Muscle layer of duodenum (tissue), 2 donors: ENCODE results near the gene HOXA4.
A peak's percentile ranks its signal among the peaks of the same experiment; 100 is the strongest.

ENCODE experiments used
- H3K27ac ChIP-seq: one replicate; pipeline ENCODE4 v1.7.0; 2013; ENCODE audit warnings: mild to moderate bottlenecking, low read length
- H3K27me3 ChIP-seq: one replicate; pipeline ENCODE4 v1.7.0; 2013; ENCODE audit warnings: low read depth, mild to moderate bottlenecking, control low read depth, low read length
- H3K36me3 ChIP-seq, 2 donors: one replicate each; pipeline ENCODE4 v1.7.0; 2013; ENCODE audit warnings: low read length in 2 of 2, control low read depth in 1 of 2, mild to moderate bottlenecking in 1 of 2; ENCODE audit not compliant: insufficient read depth in 2 of 2, control insufficient read depth in 1 of 2
- H3K4me1 ChIP-seq, 2 donors: one replicate each; pipeline ENCODE4 v1.7.0; 2013; ENCODE audit warnings: low read length in 2 of 2, mild to moderate bottlenecking in 2 of 2, control low read depth in 1 of 2, moderate library complexity in 1 of 2; ENCODE audit not compliant: insufficient read depth in 2 of 2, control insufficient read depth in 1 of 2
- H3K4me3 ChIP-seq, 2 donors: one replicate each; pipeline ENCODE4 v1.7.0; 2013; ENCODE audit warnings: low read length in 2 of 2, low read depth in 1 of 2, mild to moderate bottlenecking in 1 of 2
- H3K9me3 ChIP-seq, 2 donors: one replicate each; pipeline ENCODE4 v1.7.0; 2013; ENCODE audit warnings: low read length in 2 of 2, control low read depth in 1 of 2, mild to moderate bottlenecking in 1 of 2; ENCODE audit not compliant: control insufficient read depth in 1 of 2
- donor health status: healthy.

HOXA4 gene

DNA sequence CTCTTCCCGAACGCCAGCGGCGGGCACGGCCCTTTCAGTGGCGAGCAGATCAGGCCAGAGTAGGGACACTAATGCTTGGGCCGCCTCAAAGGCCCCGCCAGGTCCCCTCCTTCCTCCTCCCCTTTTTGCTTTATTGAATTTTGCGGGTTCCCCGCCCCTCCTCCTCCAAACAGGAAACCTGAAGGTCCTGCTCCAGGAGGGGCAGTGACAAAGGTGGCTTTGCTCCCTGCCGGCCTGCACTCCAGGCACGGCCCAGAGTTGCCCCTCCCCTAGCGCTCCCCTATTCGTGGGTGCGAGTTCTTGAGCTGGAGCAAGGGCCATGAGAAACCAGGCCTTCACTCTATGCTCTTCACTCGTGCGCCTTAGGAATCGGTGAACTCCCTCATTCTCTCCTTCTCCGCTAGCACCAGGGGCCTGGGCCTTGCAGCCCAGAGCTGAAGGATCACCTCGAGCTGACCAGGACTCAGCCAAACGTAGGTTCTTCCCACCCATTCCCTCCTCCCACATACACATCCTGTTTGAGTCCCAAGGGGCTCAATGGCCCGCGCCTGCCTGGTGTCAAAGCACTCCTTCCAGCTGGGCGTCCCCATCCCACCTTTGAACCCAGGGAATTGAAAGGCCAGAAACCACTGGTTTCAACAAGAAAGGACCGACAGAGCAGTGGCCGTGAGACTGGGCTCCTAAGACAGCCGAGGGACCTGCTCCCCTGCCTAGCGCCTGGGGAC lies 17.6 kb upstream of the HOXA4 start:
- peaks cover 58% of the 10 kb centered on the region for H3K27me3 ChIP-seq
- H3K36me3 ChIP-seq: no peaks in the 10 kb centered on the region
- no peak overlapping the region for H3K27ac ChIP-seq
- peaks cover 0 to 28% of the 10 kb centered on the region in 2 donors for H3K4me1 ChIP-seq
- H3K4me3 ChIP-seq: peak overlapping the region in 1 of 2 donors; percentile 16
- H3K9me3 ChIP-seq: no peaks in the 10 kb centered on the region

DNA sequence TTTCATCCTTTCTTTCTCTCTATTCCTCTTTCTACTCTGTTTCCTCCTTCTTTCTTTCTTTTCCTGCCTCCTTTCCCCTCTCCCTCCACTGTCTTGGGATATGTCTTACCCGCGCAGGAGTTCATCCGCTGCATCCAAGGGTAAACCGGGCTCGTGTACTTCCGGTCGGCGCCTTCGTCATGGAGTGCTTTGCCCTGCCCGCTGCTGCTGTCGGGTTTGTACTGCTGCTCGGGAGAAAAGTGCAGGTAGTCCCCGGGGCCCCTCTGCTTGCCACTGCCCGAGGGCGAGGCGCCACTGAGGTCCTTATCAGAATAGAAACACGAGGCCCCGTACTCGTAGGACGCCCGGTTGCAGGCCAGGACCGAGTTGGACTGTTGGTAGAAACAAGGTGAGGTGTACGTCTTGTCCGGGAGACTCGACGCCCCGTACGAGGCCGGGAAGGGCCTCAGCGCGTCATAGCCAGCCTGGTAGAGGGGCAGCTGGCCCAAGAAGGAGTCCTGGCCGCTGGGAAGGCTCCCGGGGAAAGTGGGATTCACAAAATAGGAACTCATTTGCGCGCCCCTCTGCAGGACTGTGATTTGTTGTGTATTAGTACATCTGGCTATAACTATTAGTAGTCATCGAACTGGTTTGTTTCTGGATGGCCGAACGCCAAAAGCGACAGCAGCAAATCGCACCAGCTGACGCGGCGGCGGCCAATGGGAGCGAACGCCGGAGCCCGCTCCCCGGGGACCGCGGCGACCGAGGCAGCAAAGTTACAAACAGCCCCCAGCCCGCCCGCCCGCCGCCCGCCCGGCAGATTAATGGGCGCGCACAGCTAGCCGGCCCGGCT lies 16.9 kb upstream of the HOXA4 start, which contains the start of gene HOXA6:
TSS of gene HOXA6 (minus strand) at position 576 of the 832 bp plus-strand sequence. CDS start at position 551, 25 bp downstream.
- H3K4me3 ChIP-seq: peak within 1 kb of the TSS in 1 of 2 donors; percentile 16
- H3K4me1 ChIP-seq: peaks cover 0 to 22% of the 10 kb centered on the region in 2 donors
- no peaks in the 10 kb centered on the region for H3K36me3 ChIP-seq
- peaks cover 51% of the 10 kb centered on the region for H3K27me3 ChIP-seq
- H3K27ac ChIP-seq: no peak within 1 kb of the TSS
- no peaks in the 10 kb centered on the region for H3K9me3 ChIP-seq

DNA sequence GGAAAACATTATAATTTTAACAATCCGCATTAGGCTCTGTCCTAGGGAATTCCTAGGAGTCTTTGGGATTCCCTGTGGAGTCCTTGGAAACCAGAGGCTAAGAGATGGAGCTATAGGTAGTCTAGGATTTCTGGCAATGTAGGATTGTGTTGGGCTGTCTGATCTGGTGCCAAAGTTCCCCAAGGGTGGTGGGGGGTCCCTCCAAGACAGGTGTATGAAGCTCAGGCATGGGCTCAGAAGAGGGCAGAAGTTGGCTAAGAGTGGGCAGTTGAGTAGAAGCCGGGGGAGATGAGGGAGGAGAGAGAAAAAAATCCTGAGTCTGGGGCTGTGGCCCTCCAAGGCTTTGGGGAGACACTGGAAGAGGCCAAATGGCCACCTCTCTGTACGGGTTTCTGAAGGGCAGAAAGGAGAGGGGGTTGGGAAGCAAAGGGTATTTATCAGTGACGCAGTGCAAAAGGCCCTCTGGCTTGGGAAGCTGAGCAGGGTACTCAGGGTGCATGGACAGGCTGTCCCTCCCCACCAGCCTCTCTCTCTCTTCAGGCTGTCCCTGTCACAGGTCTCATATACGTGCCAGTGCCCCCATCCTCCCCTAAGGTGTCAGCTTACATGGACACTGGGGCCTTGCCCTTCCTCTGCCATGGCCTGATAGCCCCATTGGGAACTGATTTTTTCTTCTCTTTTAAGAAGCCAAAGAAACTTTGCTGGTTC lies 16.1 kb upstream of the HOXA4 start:
- peaks cover 0 to 15% of the 10 kb centered on the region in 2 donors for H3K4me1 ChIP-seq
- H3K36me3 ChIP-seq: no peaks in the 10 kb centered on the region
- H3K4me3 ChIP-seq: no peak overlapping the region
- H3K9me3 ChIP-seq: no peaks in the 10 kb centered on the region
- no peak overlapping the region for H3K27ac ChIP-seq
- peaks cover 43% of the 10 kb centered on the region for H3K27me3 ChIP-seq

DNA sequence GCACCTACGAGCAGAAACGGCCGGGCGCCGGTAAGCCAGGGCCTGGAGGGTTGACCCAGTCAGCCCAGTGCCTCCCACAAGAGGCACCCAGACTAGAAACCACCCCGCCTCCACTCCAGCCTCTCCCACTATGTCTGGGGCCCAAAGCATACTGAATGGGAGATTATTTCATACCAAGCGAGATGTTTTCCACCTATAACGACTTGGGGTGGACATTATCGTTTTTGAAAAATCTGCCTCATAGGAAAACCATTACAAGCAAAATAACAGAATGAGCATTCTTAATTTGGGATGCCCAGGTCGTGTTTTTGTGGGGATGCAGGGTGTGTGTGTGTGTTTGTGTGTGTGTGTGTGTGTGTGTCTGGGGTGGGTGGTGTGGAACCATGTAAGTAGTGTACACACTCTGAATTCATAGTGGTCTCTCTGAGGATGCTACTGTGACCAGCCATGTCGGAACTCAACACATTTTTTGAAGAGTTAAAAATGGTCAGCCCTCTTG lies 15.4 kb upstream of the HOXA4 start:
- Histone ChIP-seq H3K9me3 (no peaks in the 10 kb centered on the region), H3K36me3 (no peaks in the 10 kb centered on the region), H3K4me1 (peaks cover 0 to 8% of the 10 kb centered on the region in 2 donors), H3K27me3 (peaks cover 36% of the 10 kb centered on the region), H3K27ac (no peak overlapping the region), H3K4me3 (no peak overlapping the region)

GRCh38 chr7:27145165-27145913 lies 14.8 kb upstream of the HOXA4 start:
- no peaks in the 10 kb centered on the region for H3K36me3 ChIP-seq
- H3K27me3 ChIP-seq: peaks cover 32% of the 10 kb centered on the region
- no peaks in the 10 kb centered on the region for H3K9me3 ChIP-seq
- no peak overlapping the region for H3K4me3 ChIP-seq
- no peak overlapping the region for H3K27ac ChIP-seq
- peaks cover 2 to 6% of the 10 kb centered on the region in 2 donors for H3K4me1 ChIP-seq

- no peak overlapping the region for H3K4me3 ChIP-seq
- peaks cover 0 to 7% of the 10 kb centered on the region in 2 donors for H3K4me1 ChIP-seq
- H3K27ac ChIP-seq: no peak overlapping the region
- peaks cover 28% of the 10 kb centered on the region for H3K27me3 ChIP-seq
- H3K9me3 ChIP-seq: no peaks in the 10 kb centered on the region
- H3K36me3 ChIP-seq: no peaks in the 10 kb centered on the region
These were observed 14.2 kb upstream of the HOXA4 start for GRCh38 chr7:27144781-27145164.

DNA sequence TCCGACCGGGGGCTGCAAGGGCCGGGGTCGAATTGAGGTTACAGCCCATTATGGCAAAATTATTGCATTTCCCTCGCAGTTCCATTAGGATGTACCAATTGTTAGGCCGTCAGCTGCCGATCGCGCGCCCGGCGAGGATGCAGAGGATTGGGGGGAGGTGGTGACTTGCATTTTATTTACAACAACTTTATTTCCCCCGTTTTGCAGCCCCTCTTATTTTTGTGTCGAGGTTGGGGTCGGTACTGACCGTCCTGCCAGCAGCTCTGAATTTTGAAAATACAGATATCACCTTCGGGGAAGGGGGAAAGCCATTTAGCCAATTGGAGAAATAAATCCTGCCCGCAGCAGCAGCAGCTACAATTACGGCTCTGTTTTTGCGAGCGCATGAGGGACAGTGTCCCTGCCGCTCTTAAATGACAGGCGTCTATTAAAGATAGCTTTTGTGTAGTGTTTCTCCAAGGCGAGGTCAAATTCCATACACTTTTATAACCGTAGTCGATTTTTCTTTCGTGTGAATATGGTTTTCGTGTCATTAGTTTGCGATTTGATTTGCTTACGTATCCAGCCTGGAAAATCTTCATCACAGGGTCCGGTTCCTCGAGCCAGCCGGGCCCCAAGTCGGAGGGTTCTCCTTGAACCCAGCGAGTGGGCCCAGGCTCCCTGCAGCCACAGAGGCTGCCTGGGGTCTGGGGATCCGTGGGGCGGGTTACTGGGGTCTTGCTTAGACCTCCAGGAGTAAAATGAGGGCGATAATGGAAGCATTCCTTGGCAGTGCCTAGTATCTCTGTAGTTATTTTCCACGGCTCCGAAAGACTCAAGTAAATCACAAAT lies 13.6 kb upstream of the HOXA4 start:
- peak overlapping the region; percentile 83 to 91 for H3K4me3 ChIP-seq
- H3K4me1 ChIP-seq: peaks cover 0 to 7% of the 10 kb centered on the region in 2 donors
- no peaks in the 10 kb centered on the region for H3K9me3 ChIP-seq
- H3K27ac ChIP-seq: no peak overlapping the region
- H3K36me3 ChIP-seq: no peaks in the 10 kb centered on the region
- peaks cover 24% of the 10 kb centered on the region for H3K27me3 ChIP-seq

DNA sequence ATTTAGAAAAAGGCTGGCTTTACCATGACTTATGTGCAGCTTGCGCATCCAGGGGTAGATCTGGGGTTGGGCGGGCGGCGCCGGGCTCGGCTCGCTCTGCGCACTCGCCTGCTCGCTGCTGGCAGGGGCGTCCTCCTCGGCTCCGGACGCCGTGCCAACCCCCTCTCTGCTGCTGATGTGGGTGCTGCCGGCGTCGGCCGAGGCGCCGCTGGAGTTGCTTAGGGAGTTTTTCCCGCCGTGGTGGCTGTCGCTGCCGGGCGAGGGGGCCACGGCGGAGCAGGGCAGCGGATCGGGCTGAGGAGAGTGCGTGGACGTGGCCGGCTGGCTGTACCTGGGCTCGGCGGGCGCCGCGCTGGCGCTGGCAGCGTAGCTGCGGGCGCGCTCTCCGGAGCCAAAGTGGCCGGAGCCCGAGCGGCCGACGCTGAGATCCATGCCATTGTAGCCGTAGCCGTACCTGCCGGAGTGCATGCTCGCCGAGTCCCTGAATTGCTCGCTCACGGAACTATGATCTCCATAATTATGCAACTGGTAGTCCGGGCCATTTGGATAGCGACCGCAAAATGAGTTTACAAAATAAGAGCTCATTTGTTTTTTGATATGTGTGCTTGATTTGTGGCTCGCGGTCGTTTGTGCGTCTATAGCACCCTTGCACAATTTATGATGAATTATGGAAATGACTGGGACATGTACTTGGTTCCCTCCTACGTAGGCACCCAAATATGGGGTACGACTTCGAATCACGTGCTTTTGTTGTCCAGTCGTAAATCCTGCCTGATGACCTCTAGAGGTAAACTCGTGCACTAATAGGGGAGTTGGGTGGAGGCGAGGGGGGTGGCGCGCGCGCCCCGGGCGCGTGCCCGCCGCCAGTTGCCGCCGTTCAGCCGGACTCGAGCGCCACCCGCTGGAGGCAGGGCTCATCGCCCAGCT lies 12.7 kb upstream of the HOXA4 start, which contains the start of gene HOXA5:
TSS of gene HOXA5 (minus strand) at position 659 of the 927 bp plus-strand sequence. CDS start at position 585, 74 bp downstream.
- H3K36me3 ChIP-seq: no peaks in the 10 kb centered on the region
- peaks cover 15% of the 10 kb centered on the region for H3K27me3 ChIP-seq
- H3K9me3 ChIP-seq: no peaks in the 10 kb centered on the region
- peak within 1 kb of the TSS; percentile 97 for H3K27ac ChIP-seq
- peaks cover 2 to 7% of the 10 kb centered on the region in 2 donors for H3K4me1 ChIP-seq
- peak within 1 kb of the TSS; percentile 83 to 91 for H3K4me3 ChIP-seq

- no peaks in the 10 kb centered on the region for H3K9me3 ChIP-seq
- peak overlapping the region; percentile 83 to 91 for H3K4me3 ChIP-seq
- H3K36me3 ChIP-seq: no peaks in the 10 kb centered on the region
- peak overlapping the region; percentile 97 for H3K27ac ChIP-seq
- peaks cover 12% of the 10 kb centered on the region for H3K27me3 ChIP-seq
- peaks cover 4 to 7% of the 10 kb centered on the region in 2 donors for H3K4me1 ChIP-seq
These were observed 12.0 kb upstream of the HOXA4 start for GRCh38 chr7:27142580-27143022.
